ENCODE measurements around the gene NABP2. TPM values are rescaled to one million over a fixed set of nuclear protein-coding genes. Genes with fewer than 3 reads are reported as not detected.

NABP2 gene
- total and polyA plus RNA-seq, 2 of the 4 experiments (the other 2 are of a cell fraction) = 29.2 to 37.4 TPM

GRCh38 chr12:56257071-56257470 is 32.9 kb downstream of the NABP2 start:
- Histone ChIP-seq H4K5ac (ENCODE audit: low read depth, low read length) (no peak overlapping the region), H4K8ac (ENCODE audit: low read depth in 2 of 2, low read length in 2 of 2) (no peak overlapping the region; a peak in 2 of 4 replicates), H3K4me1 (ENCODE audit: control insufficient read depth, insufficient read depth, low read length) (peaks cover 21% of the 10 kb centered on the region), H2BK15ac (ENCODE audit: low read depth, low read length) (no peak overlapping the region), H3K9me3 (ENCODE audit: control insufficient read depth, insufficient read depth, low read length) (no peaks in the 10 kb centered on the region), H3K9ac (ENCODE audit: low read depth, low read length) (peak overlapping the region; percentile 96), H2BK120ac (ENCODE audit: low read depth, low read length) (no peak overlapping the region), H3K56ac (ENCODE audit: extremely low read depth, insufficient read depth, low read length) (no peak overlapping the region), H3K27ac (ENCODE audit: insufficient read depth, low read length) (peak overlapping the region; percentile 30), H2BK20ac (ENCODE audit: low read depth, low read length) (no peak overlapping the region), H4K91ac (ENCODE audit: insufficient read depth, low read depth, low read length) (0 out of 2 replicates have a peak overlapping the region, but pooled peaks have one; percentile 28), H3K4me2 (ENCODE audit: low read depth, low read length) (peak overlapping the region; percentile 92), H3K79me1 (ENCODE audit: low read depth in 1 of 2, low read length in 2 of 2) (peaks cover 40 to 57% of the 10 kb centered on the region in 2 experiments), H2BK5ac (ENCODE audit: low read depth, low read length, poor library complexity, severe bottlenecking) (peak overlapping the region; percentile 55), H4K20me1 (ENCODE audit: insufficient read depth, low read length) (peaks cover 42% of the 10 kb centered on the region), H2AK5ac (ENCODE audit: low read depth, low read length) (peak overlapping the region; percentile 83), H2AK9ac (replicated peaks; ENCODE audit: low read depth, low read length, poor library complexity) (peak overlapping the region; percentile 97), H3K23ac (ENCODE audit: low read depth, low read length) (peak overlapping the region; percentile 94), H2AFZ (replicated peaks; ENCODE audit: low read length, poor library complexity) (no peak overlapping the region), H3K18ac (ENCODE audit: low read depth, low read length) (no peak overlapping the region), H3K36me3 (ENCODE audit: control insufficient read depth, insufficient read depth, low read length) (peaks cover 47% of the 10 kb centered on the region), H3K4me3 (ENCODE audit: insufficient read depth, low read depth, low read length) (peak overlapping the region; percentile 94), H3K4ac (ENCODE audit: low read depth, low read length) (peak overlapping the region; percentile 83), H3K9me1 (ENCODE audit: insufficient read depth, low read length) (peaks cover 27% of the 10 kb centered on the region), H3K14ac (replicated peaks; ENCODE audit: low read depth, low read length) (peak overlapping the region; percentile 75), H3K27me3 (ENCODE audit: control insufficient read depth, insufficient read depth, low read length) (no peaks in the 10 kb centered on the region)
- DNase-seq (no peak), ATAC-seq (ENCODE audit: low read depth) (no peak)
- in situ Hi-C loops (cut with MboI; ENCODE audit: low sequenced_read_pairs) = no loop called here
- intact Hi-C loops (cut with micrococcal nuclease) = no loop called here
- CTCF ChIA-PET = interaction anchor here (1.1 kb wide), 1 partner anchor 35 kb away, joined by 4 read pairs; the partner anchor contains the start of gene RNF41
- dilution Hi-C loops (cut with HindIII; ENCODE audit: low sequenced_read_pairs, unreplicated experiment) = no loop called here
- BruUV-seq (replicated peaks) = no TSS peak
- POLR2A ChIA-PET (ENCODE audit: unreplicated experiment) = no interaction called here
- no CpG with 5 or more reads among the region's 8 CpGs for WGBS, 2 experiments (ENCODE audit: extremely low coverage in 2 of 2, insufficient read length in 1 of 2)
- TF ChIP-seq POLR2A (IDR thresholded peaks at IDR 0.05; ENCODE audit: low read depth, low read length) = no peak
- TF ChIP-seq RCOR1 (IDR thresholded peaks at IDR 0.05; ENCODE audit: insufficient replicate concordance, low read length) = no peak
- no peak for TF ChIP-seq CHD1 (IDR thresholded peaks at IDR 0.05; ENCODE audit: low read depth, low read length)
- no peak for TF ChIP-seq FOS (IDR thresholded peaks at IDR 0.05; ENCODE audit: low read depth, low read length)
- TF ChIP-seq CTCF (conservative IDR thresholded peaks at IDR 0.05; ENCODE audit: low read depth, low read length) = no peak
- TF ChIP-seq MXI1 (IDR thresholded peaks at IDR 0.05; ENCODE audit: borderline replicate concordance, low read depth, low read length) = no peak
